Ecto neural progenitor cell (in vitro differentiated cells): ENCODE measurements around the gene LRRC27.
A peak's percentile ranks its signal among the peaks of the same experiment; 100 is the strongest.

Source experiments
- DNase-seq: peaks from one replicate; pipeline ENCODE4 v3.0.0-alpha.2; 2018; ENCODE audit warnings: low spot score

Gene LRRC27

GRCh38 chr10:132390921-132391675 is 59.1 kb downstream of the LRRC27 start:
- DNase-seq = no peak

DNA sequence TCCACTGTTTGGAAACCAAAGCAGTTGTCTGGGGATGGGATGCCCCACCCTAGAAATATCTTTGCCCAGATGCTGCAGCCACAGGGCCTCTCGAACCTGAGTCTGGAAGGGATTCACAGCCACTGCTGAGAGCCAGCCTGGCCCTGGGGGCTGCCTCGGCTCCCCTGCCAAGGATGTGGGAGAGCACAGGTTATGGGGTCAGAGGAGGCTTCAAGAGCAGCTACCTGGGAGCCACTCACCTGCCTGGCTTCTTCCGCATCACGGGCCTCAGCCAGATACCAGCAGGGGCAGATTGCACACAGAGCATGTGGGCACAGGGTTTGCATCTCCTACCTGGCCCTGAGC is 59.7 kb downstream of the LRRC27 start:
- no peak for DNase-seq

- no peak for DNase-seq
Observed at GRCh38 chr10:132392184-132392800, 60.3 kb downstream of the LRRC27 start.

DNA sequence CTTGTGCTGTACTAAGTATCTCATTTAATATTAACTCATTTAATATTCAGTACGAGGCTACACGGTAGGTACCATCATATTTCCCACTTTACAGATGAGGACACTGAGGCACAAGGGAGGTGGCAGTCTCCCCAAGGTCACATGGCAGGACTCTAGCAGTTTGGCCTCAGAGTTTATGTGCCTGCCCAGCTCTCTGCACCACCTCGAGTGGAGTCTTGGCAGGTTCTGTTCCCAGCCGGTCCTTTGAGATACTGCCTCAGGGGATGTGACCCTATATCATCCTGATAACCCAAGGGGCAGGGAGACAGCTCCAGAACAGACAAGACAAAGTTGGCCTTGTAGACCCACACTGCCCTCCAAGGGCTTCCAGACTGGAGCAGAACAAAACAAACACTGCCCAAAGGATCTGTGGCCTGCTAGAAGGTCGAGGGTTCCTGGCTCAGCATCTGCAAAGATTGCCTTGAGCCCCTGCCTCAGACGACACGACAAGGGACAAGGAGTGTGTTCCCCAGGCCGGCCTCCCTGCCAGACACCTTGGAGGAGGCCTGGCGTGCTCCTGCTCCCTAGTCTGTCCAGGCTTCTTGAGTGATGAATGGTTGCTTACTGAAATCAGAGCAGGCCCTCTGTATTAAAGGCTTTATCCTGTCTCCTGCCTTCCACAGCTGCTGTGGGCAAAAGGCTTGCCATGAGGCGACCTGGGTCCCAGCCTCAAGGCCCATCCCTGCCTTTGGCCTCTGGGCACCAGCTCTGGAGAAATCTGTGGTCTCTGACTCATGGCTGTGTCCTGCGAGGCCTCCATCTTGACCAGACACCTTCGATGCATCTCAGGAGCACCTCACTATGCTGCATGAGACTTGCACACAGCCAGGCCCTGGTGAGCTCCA is 61.1 kb downstream of the LRRC27 start:
- no peak for DNase-seq

- no peak for DNase-seq
Observed at GRCh38 chr10:132393695-132394181, 61.7 kb downstream of the LRRC27 start.

GRCh38 chr10:132394201-132394811 is 62.3 kb downstream of the LRRC27 start:
- no peak for DNase-seq

- no peak for DNase-seq
Observed at GRCh38 chr10:132394936-132395703, 63.1 kb downstream of the LRRC27 start.

- DNase-seq = peak; percentile 84
Observed at GRCh38 chr10:132395704-132396493, 63.9 kb downstream of the LRRC27 start.

DNA sequence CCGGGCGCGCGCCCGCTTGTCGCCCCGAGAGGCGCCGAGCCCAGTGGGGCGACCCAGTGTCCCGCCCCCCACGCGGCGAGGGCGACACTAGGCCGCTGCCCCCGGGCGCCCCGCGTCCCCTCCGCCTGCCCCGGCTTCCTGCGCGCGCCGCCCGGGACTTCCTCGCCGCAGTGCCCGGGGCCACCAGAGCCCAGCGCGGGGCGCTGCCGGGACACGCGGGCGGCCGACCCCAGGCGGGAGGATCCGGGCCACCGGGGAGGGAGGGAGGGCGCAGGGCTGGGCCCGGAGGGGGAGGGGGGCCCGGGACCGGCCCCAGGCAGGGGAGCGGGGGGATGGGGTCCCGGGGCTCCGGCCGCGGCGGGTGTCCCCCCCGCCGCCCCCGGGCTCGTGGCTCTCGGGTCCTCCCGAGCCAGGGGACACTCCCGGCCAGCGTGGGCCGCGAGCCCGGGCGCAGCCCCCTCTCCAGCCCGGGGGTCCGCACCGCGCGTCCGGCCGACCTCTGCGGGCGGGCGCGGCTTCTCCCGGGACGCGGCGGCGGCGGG is 64.6 kb downstream of the LRRC27 start:
- peak; percentile 81 for DNase-seq

DNA sequence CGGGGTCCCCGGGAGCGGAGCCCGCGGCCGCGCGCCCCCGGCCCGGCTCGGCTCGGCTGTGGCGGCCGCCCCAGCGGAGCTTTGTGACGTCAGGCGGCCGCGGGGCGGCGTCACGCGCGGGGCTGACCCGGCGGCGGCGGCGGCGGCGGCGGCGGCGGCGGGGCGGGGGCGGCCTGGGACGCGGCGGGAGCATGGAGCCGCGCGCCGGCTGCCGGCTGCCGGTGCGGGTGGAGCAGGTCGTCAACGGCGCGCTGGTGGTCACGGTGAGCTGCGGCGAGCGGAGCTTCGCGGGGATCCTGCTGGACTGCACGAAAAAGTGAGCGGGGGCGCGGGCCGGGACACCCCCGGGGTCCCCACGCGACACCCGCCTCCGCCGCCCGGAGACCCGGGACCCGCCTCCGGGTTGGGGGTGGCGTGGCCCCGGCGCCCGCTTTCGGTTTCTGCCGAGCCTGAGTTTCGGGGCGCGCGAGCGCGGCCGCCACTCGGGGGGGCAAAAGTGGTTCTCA is 65.1 kb downstream of the LRRC27 start, which contains the start of gene PWWP2B:
Gene PWWP2B (plus strand): TSS at position 165 of the 506 bp plus-strand sequence. CDS start 27 bp downstream, at position 192.
- no peak for DNase-seq

DNA sequence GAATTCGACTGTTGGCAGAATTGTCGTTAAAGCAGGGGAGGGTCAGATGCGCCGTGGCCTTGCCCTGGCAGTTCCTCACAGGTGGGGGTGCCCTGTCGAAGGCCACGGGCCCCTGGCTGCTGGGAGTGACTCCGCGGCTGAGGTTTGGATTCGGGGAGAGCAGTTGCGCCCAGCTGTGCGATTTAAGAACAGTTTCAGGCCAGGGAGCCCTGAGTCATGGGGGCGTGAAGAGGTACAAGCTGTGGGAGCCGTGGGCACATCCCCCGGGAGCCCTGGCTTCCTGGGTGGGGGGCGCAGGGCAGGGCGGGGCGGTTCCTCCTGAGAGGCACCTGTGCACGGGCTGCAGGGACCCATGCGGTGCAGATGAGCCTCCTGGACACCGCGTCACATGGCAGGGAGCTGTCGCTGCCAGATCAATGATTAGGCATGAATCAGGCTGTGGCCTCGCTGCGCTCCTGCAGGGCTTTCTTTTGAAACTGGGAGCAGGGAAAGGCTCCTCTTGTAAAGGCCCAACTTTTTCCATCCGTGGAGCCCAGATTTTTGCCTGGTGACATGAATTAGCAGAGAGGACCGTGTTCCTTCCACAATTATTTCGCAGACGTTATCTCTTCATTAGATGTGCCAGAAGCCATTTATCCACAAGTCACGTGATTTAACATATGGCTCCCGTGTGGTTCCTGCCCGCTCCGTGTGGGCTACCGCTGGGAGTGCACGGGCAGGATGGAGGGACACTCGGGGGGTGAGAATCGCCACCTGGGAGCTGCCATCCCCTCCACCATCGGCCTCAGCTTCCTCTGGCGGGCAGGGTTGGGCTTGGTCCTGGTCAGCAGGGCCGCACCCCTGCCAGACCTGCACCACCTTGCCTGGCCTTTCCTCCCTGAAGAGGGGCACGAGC is 65.9 kb downstream of the LRRC27 start:
- no peak for DNase-seq

DNA sequence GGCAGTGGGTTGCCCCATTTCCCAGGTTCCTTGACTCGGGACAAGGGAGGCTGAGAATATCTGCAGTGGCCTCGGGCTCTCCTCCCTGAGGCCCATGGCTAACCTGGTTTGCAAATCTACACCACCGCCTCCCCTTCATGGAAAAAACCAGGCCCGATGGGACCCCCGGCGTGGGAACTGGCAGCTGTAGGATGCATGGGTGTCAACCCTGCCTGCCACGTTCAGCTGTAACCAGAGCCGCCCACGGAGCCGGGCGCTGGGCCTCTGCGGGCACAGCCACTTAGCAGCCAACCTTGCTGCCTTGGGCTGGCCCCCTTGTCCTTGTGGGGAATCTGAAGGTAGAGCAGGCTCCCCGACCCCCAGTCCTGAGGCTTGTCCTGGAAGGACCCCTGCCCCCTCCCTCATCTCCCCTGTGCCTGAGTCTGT is 66.6 kb downstream of the LRRC27 start:
- no peak for DNase-seq

DNA sequence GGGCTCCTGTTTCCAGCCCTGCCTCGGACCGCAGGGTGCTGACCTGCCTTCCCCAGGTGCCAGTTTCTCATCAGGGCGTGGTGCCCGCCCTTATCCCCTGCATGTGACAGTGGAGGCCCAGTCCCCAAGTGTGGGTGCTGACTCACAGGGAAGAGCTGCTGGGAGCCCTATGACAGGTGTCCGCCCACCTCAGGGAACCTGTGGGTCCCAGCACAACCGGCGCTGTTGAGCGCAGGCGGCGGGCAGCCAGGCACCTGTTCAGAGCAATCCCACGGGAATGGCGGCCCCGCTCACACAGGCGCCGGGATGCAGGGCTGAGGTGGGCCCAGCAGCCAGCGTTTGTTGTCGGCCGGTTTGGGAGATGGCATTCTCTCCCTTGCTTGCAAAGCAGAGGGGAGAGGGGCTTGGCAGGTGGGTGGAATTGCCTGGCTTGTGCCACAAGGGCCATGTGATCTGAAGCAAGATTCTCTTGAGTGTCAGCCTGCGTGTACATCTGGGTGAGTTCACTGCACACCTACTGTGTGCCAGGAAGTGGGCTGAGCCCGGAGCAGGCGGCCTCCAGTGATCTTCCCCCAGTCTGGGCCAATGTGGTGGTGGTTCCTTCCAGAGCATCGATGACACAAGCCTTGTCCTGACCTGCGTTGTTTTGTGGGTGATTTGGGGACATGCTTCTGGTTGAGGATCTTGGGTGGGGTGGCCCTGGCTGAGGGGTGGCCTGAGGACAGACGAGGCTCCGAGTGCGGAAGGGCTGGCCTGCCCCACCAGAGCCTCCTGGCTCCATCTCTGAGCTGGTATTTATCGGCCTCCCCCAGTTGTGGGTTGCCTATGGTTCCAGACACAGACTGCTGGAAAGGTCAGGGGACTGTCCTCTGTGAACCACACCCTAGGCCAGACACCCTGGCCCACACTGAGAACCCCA is 67.4 kb downstream of the LRRC27 start:
- DNase-seq = no peak

GRCh38 chr10:132400041-132400546 is 68.1 kb downstream of the LRRC27 start:
- DNase-seq = no peak

- no peak for DNase-seq
Observed at GRCh38 chr10:132400547-132401151, 68.7 kb downstream of the LRRC27 start.

- no peak for DNase-seq
Observed at GRCh38 chr10:132401401-132402118, 69.6 kb downstream of the LRRC27 start.
